HepG2 (cell line): ENCODE results near the gene SYDE1. TPM values are rescaled to one million over a fixed set of nuclear protein-coding genes. Genes with fewer than 3 reads are reported as not detected.

Source experiments
- AGO2 ChIP-seq: fragments of 200-400 bp; formaldehyde crosslinking; optimal IDR thresholded peaks from 2 replicates; pipeline ENCODE3; 2017; ENCODE audit warnings: mild to moderate bottlenecking, low read depth, low read length, moderate library complexity
- CREB3 ChIP-seq: sonication (generic); formaldehyde crosslinking; IDR thresholded peaks from 2 replicates; pipeline ENCODE4 v1.5.0; 2020; ENCODE audit warnings: missing genetic modification reagents
- MXI1 ChIP-seq: IDR thresholded peaks from 3 replicates; pipeline ENCODE4 v1.6.1; 2012; ENCODE audit warnings: low read depth, low read length, inconsistent platforms, borderline replicate concordance
- NR2C2 ChIP-seq: sonication (generic); formaldehyde crosslinking; IDR thresholded peaks from 2 replicates; pipeline ENCODE4 v1.4.0; 2020; ENCODE audit warnings: missing genetic modification reagents, mild to moderate bottlenecking, moderate library complexity, borderline replicate concordance
- PLSCR1 ChIP-seq: sonication (generic); formaldehyde crosslinking; IDR thresholded peaks from 2 replicates; pipeline ENCODE4 v1.5.0; 2020; ENCODE audit warnings: missing genetic modification reagents, mild to moderate bottlenecking, borderline replicate concordance
- RAD51 ChIP-seq: fragments of 450-650 bp; IDR thresholded peaks from 2 replicates; pipeline ENCODE4 v1.6.1; 2016; ENCODE audit warnings: borderline replicate concordance
- REXO4 ChIP-seq: sonication (generic); formaldehyde crosslinking; IDR thresholded peaks from 2 replicates; pipeline ENCODE4 v1.8.0; 2022; ENCODE audit warnings: missing genetic modification reagents, mild to moderate bottlenecking, borderline replicate concordance
- RXRA ChIP-seq: sonication (generic); formaldehyde crosslinking; IDR thresholded peaks from 2 replicates; pipeline ENCODE4 v1.5.1; 2020; ENCODE audit warnings: missing genetic modification reagents
- SIN3B ChIP-seq: fragments of 150-350 bp; IDR thresholded peaks from 2 replicates; pipeline ENCODE4 v1.6.1; 2014; ENCODE audit warnings: low read length
- ZBTB7B ChIP-seq: sonication (generic); formaldehyde crosslinking; IDR thresholded peaks from 2 replicates; pipeline ENCODE4 v1.4.0; 2020; ENCODE audit warnings: missing genetic modification reagents
- ZNF674 ChIP-seq: sonication (generic); formaldehyde crosslinking; IDR thresholded peaks from 2 replicates; pipeline ENCODE4 v1.5.0; 2020; ENCODE audit warnings: low read depth, mild to moderate bottlenecking, missing genetic modification reagents
- polyA plus RNA-seq, 8 experiments: library from polyadenylated mRNA; depleted of rRNA in 3 of 8; stranded (reverse) in 7 of 8; unstranded in 1 of 8; fragments of >200 nt; fragmentation: Illumina TruSeq in 4 of 8; extraction: Trizol in 4 of 8; gene quantifications; 2 replicates each; pipeline versions ENCODE4 v1.2.1 to v1.2.3, GENCODE V29; 2011 to 2016; ENCODE audit warnings: low read depth in 4 of 8, missing spikeins in 1 of 8, mixed read lengths in 1 of 8; ENCODE audit not compliant: insufficient read depth in 1 of 8
- total RNA-seq, 5 experiments: library from RNA; depleted of rRNA; stranded (reverse); fragments of >200 nt; fragmentation: Illumina TruSeq; extraction: Trizol; gene quantifications; 2 replicates each; pipeline ENCODE4 v1.2.3, GENCODE V29; 2016; ENCODE audit warnings: low read depth in 1 of 5
- TF ChIP-seq, protein P1 (sequence below): sonication (generic); formaldehyde crosslinking; IDR thresholded peaks from 2 replicates; pipeline ENCODE4 v1.4.0; 2020; ENCODE audit warnings: mild to moderate bottlenecking, missing genetic modification reagents, borderline replicate concordance
- TF ChIP-seq, protein P2 (sequence below): sonication (generic); formaldehyde crosslinking; IDR thresholded peaks from 2 replicates; pipeline ENCODE4 v1.5.0; 2020; ENCODE audit warnings: mild to moderate bottlenecking, missing genetic modification reagents, borderline replicate concordance

The SYDE1 gene
- total and polyA plus RNA-seq, 2 of the 13 experiments (the other 11 are each of a cell fraction or from before 2014, with no cell fraction given), result 4.3 to 13.6 TPM

DNA sequence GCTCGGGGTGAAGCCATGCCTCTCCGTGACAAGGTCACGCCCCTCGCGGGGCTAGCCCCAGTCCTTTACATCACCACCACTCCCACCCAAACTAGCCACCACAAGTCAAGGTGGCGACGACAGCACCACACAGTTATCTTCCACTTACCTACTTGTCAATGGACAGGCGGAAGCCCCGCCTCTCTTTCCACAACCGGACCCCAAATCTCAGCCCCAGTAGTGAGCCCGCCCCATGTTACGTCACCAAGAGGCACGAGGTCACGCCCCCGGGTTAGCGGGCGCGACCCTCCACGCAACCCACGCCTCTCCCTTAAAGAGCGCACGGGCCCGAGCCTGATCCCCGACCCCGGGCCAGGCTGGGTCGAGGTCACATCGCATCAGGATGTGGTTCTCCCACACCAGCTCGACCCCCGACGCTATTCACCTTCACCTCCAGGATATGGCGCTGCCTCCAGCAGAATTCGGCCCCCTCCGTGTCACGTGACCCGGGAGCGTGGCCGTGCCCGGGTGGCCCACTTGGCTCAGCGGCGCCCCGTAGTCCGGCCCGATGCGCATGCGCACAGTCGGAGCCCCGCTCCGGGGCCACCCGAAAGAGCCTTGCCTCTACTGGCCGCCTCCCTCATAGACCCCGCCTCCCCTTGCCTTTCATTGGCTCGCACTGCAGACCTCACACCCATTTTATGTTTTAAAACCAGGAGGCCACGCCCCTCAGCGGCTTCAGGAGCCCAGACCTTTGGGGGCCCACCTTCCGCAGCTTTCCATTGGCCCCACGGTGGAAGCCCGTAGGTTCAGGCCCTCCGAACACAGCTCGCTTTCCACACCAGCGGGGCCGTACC is 18.2 kb downstream of the SYDE1 start (continued):
- peak; percentile 24 for TF ChIP-seq AGO2
- TF ChIP-seq, protein P1, sequence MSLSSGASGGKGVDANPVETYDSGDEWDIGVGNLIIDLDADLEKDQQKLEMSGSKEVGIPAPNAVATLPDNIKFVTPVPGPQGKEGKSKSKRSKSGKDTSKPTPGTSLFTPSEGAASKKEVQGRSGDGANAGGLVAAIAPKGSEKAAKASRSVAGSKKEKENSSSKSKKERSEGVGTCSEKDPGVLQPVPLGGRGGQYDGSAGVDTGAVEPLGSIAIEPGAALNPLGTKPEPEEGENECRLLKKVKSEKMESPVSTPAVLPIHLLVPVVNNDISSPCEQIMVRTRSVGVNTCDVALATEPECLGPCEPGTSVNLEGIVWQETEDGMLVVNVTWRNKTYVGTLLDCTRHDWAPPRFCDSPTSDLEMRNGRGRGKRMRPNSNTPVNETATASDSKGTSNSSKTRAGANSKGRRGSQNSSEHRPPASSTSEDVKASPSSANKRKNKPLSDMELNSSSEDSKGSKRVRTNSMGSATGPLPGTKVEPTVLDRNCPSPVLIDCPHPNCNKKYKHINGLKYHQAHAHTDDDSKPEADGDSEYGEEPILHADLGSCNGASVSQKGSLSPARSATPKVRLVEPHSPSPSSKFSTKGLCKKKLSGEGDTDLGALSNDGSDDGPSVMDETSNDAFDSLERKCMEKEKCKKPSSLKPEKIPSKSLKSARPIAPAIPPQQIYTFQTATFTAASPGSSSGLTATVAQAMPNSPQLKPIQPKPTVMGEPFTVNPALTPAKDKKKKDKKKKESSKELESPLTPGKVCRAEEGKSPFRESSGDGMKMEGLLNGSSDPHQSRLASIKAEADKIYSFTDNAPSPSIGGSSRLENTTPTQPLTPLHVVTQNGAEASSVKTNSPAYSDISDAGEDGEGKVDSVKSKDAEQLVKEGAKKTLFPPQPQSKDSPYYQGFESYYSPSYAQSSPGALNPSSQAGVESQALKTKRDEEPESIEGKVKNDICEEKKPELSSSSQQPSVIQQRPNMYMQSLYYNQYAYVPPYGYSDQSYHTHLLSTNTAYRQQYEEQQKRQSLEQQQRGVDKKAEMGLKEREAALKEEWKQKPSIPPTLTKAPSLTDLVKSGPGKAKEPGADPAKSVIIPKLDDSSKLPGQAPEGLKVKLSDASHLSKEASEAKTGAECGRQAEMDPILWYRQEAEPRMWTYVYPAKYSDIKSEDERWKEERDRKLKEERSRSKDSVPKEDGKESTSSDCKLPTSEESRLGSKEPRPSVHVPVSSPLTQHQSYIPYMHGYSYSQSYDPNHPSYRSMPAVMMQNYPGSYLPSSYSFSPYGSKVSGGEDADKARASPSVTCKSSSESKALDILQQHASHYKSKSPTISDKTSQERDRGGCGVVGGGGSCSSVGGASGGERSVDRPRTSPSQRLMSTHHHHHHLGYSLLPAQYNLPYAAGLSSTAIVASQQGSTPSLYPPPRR (CRISPR knock-in tag), result no peak
- peak; percentile 67; the same call in 2 of the 3 replicates for TF ChIP-seq MXI1
- TF ChIP-seq ZBTB7B, result peak; percentile 91
- TF ChIP-seq, protein P2, sequence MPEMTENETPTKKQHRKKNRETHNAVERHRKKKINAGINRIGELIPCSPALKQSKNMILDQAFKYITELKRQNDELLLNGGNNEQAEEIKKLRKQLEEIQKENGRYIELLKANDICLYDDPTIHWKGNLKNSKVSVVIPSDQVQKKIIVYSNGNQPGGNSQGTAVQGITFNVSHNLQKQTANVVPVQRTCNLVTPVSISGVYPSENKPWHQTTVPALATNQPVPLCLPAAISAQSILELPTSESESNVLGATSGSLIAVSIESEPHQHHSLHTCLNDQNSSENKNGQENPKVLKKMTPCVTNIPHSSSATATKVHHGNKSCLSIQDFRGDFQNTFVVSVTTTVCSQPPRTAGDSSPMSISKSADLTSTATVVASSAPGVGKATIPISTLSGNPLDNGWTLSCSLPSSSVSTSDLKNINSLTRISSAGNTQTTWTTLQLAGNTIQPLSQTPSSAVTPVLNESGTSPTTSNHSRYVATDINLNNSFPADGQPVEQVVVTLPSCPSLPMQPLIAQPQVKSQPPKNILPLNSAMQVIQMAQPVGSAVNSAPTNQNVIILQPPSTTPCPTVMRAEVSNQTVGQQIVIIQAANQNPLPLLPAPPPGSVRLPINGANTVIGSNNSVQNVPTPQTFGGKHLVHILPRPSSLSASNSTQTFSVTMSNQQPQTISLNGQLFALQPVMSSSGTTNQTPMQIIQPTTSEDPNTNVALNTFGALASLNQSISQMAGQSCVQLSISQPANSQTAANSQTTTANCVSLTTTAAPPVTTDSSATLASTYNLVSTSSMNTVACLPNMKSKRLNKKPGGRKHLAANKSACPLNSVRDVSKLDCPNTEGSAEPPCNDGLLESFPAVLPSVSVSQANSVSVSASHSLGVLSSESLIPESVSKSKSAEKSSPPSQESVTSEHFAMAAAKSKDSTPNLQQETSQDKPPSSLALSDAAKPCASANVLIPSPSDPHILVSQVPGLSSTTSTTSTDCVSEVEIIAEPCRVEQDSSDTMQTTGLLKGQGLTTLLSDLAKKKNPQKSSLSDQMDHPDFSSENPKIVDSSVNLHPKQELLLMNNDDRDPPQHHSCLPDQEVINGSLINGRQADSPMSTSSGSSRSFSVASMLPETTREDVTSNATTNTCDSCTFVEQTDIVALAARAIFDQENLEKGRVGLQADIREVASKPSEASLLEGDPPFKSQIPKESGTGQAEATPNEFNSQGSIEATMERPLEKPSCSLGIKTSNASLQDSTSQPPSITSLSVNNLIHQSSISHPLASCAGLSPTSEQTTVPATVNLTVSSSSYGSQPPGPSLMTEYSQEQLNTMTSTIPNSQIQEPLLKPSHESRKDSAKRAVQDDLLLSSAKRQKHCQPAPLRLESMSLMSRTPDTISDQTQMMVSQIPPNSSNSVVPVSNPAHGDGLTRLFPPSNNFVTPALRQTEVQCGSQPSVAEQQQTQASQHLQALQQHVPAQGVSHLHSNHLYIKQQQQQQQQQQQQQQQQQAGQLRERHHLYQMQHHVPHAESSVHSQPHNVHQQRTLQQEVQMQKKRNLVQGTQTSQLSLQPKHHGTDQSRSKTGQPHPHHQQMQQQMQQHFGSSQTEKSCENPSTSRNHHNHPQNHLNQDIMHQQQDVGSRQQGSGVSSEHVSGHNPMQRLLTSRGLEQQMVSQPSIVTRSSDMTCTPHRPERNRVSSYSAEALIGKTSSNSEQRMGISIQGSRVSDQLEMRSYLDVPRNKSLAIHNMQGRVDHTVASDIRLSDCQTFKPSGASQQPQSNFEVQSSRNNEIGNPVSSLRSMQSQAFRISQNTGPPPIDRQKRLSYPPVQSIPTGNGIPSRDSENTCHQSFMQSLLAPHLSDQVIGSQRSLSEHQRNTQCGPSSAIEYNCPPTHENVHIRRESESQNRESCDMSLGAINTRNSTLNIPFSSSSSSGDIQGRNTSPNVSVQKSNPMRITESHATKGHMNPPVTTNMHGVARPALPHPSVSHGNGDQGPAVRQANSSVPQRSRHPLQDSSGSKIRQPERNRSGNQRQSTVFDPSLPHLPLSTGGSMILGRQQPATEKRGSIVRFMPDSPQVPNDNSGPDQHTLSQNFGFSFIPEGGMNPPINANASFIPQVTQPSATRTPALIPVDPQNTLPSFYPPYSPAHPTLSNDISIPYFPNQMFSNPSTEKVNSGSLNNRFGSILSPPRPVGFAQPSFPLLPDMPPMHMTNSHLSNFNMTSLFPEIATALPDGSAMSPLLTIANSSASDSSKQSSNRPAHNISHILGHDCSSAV (CRISPR knock-in tag), result 0 out of 2 replicates have a peak, but pooled peaks have one; percentile 36
- peak; percentile 99 for TF ChIP-seq RAD51
- TF ChIP-seq REXO4 (CRISPR knock-in tag), result no peak
- TF ChIP-seq CREB3 (CRISPR knock-in tag), result peak; percentile 84; the same call in 1 of the 2 replicates
- no peak for TF ChIP-seq PLSCR1 (CRISPR knock-in tag)
- 0 out of 2 replicates have a peak, but pooled peaks have one; percentile 11 for TF ChIP-seq ZNF674 (CRISPR knock-in tag)
- TF ChIP-seq NR2C2 (CRISPR knock-in tag), result peak; percentile 90
- peak; percentile 85 for TF ChIP-seq RXRA (CRISPR knock-in tag)
- TF ChIP-seq SIN3B, result no peak
